DMS153 (cell line): Measurements from ENCODE around the gene NR2E1.

ENCODE experiments used
- DNase-seq: peaks from one replicate; lab custom pipeline; 2025; lab: John Stamatoyannopoulos, UW

NR2E1 gene

DNA sequence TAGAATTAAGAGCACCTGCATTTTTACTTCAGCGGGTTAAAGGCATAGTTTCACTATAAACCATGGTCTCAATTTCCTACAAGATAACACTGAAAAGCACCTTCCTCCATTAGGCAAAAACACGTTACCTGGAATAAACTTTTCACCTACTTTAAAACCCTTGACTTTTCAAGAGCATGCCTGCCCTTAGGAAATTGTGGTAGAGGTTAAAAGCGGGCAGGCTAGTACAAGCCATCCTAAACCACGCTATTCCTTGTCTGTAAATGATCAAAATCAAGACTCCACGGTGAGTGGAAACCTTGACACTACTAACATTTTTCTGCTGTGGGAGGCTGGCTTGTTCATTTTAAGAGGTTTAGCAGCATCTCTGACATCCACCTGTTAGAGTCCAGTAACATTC, 43.9 kb downstream of the NR2E1 start:
- no peak for DNase-seq

DNA sequence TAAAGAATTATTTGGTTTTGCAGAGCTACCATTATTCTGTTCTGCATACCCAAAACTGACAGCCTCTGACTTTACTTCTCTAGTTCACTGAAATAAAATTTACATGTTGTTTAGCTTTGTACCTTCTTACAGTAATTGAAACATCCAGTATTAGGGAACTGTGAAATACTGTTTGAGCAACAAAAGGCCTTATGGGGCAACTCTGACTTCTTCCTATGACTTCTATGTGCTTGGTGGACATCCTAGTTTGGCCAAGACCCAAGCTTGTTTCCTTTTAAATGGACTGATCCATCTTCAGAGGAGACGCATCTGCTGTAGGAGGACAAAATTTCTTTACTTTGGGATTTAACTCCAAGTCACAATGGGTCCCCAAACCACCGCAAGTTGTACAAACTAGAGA, 44.7 kb downstream of the NR2E1 start:
- no peak for DNase-seq

- DNase-seq, result no peak
These were observed 45.8 kb downstream of the NR2E1 start for GRCh38 chr6:108211671-108212070.

GRCh38 chr6:108222064-108222463, 56.2 kb downstream of the NR2E1 start:
- DNase-seq, result no peak

DNA sequence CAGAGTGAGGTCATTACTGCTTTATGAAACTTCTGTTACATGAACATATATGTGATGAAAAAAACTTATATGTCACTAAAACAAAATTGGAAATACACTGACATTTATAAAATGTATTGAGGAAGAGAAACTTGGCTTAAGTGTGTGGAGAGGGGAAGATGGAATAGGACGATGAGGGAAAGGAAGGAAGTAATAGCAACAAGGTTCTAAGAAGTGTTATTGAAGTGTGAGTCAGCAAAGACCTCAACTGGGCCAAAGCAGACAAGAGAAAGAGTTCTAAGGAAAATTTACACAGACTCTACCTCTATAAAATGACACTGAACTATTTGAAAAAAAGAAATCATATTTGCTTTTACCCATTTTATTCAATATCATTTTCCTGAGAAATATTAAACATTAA, 56.7 kb downstream of the NR2E1 start:
- DNase-seq, result no peak

- no peak for DNase-seq
These were observed 61.5 kb downstream of the NR2E1 start for GRCh38 chr6:108227290-108227689.

DNA sequence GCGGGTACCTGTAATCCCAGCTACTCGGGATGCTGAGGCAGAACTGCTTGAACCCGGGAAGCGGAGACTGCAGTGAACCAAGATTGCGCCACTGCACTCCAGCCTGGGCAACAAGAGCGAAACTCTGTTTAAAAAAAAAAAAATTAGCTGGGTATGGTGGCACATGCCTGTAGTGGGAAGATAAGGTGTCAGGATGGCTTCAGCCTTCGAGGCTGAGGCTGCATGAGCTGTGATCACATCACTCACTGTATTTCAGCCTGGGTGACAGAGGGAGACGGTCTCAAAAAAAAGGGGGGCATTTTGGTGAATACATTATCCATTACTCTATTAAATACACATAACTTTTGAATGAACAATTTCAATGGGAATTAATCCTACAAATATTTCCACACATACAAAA, 62.6 kb downstream of the NR2E1 start:
- DNase-seq, result no peak

- no peak for DNase-seq
These were observed 69.3 kb downstream of the NR2E1 start for GRCh38 chr6:108235127-108235526.

DNA sequence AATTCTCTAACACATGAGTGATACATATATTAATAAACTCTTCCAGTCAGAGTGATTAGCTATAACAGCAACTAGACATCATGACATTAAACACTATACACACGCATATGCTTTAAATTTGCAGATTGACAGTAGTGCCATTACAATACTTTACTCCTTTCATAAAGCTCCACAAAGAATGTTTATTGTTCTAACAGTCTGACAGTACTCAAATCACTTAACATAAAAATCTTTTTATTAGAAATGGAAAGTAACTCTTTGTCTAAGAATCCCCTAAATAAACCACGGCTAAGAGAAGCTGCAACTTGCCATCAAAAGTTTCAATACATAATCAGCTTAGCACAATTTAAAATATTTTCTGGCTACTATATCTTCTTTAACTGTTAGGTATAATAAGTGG, 71.0 kb downstream of the NR2E1 start:
- DNase-seq, result no peak

DNA sequence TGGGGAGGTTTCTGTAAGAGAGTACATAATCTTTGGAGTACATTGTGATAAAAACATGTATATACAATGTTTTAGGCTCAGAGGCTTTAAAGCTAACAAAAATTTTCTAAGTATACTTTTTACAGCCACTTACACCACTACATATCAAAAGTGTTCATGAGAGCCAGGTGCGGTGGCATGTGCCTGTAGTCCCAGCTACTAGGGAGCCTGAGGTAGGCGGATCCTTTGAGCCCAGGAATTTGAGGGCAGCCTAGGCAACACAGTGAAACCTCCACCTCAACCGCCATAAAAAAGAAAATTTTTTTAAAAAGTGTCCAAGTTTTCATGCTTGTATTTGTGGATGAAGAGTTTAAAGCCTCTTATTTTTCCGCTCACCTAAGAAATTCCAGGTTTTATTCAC, 72.5 kb downstream of the NR2E1 start:
- DNase-seq, result no peak
